ENCODE results near the gene CCS.
"Not testable (repeated sequence)": the region's sequence is repeated elsewhere in the genome, so short reads cannot be mapped to it uniquely, and the experiment has no call there.

The CCS gene

DNA sequence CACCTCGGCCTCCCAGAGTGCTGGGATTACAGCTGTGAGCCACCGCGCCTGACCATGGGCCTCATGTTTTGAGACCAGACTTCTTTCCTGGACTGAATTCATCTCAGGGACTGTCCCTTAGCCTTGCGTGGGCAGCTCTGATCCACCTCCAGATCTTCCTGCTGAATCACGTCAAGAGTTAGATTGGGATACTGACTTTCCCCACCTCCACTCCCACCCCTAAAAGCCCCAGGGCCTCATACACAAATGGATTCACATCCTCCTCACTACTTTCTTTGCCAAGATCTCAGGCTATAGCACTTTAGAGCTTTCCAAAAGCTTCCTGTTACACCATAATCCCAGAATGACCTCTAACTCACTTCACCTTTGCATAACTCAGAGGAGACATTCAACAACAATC, 12.2 kb upstream of the CCS start:
- DNase-seq (ENCODE audit: low read depth, low spot score) = no peak
- H3K9ac ChIP-seq (ENCODE audit: insufficient read length) = no peak overlapping the region
- no peak overlapping the region for H3K27ac ChIP-seq

DNA sequence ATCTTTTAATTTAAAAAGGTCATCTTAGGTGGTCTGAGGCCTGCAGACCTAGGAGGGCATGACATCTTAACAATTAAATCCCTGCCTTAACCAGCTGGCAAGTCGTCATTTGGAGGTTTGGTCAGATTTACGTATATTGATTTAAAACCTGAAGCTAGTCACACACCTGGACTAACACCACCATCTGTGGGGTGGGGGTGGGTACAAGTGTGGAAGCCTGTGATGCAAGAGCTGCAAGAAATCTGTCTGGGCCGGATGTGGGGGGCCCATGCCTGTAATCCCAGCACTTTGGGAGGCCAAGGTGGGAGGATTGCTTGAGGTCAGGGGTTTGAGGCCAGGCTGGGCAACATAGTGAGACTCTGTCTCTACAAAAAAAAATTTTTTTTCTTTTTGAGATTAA, 11.7 kb upstream of the CCS start:
- Histone ChIP-seq H3K9me3 (ENCODE audit: low read depth, low read length) (no peaks in the 10 kb centered on the region), H3K4me3 (no peak overlapping the region), H3K27ac (no peak overlapping the region), H3K36me3 (ENCODE audit: insufficient read depth, low read length) (no peaks in the 10 kb centered on the region), H3K9ac (ENCODE audit: insufficient read length) (no peak overlapping the region)
- DNase-seq (ENCODE audit: low read depth, low spot score) = no peak
- TF ChIP-seq EZH2 (IDR thresholded peaks at IDR 0.05) (no peak), FOXP2 (optimal IDR thresholded peaks at IDR 0.05; ENCODE audit: control extremely low read depth, extremely low read length, insufficient read depth) (no peak), POLR2AphosphoS5 (IDR thresholded peaks at IDR 0.05; ENCODE audit: borderline replicate concordance, low read depth, low read length) (no peak)

More for the DNA sequence above, 12.2 kb upstream of the CCS start:
- no peaks in the 10 kb centered on the region for H3K9me3 ChIP-seq (ENCODE audit: low read depth, low read length)
- no peak overlapping the region for H3K4me3 ChIP-seq
- H3K36me3 ChIP-seq (ENCODE audit: insufficient read depth, low read length) = no peaks in the 10 kb centered on the region
- no peak for TF ChIP-seq POLR2AphosphoS5 (IDR thresholded peaks at IDR 0.05; ENCODE audit: borderline replicate concordance, low read depth, low read length)
- TF ChIP-seq FOXP2 (optimal IDR thresholded peaks at IDR 0.05; ENCODE audit: control extremely low read depth, extremely low read length, insufficient read depth) = no peak
- TF ChIP-seq EZH2 (IDR thresholded peaks at IDR 0.05) = no peak

DNA sequence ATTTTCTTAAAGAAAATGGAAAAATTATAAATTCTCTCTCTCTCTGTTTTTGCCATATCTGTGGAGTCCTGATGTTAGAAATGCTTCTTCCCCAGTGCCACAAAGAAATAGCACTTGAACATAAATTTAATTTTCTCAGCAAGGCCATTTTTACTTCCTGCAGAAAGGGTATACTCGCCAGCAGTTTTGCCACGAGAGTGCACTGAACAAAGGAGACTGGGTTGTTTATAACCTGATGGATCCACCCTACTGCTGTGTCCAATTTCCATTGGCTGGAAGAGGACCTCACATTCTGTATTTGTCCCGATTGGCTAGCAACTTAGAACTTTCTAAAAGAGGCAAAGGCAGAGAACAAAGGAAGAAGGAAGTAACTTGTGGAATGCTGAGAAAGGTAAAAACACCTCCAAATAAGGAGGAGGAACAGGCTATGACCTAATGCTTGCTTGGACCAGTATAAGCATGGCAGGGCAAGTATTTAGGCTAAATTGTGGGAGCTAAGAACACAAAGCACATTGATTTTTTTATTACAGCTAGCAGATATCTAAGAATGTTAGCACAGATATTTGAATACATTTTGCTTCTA, 10.3 kb upstream of the CCS start:
- not testable (repeated sequence) for H3K4me3 ChIP-seq; DNase-seq (ENCODE audit: low read depth, low spot score); H3K27ac ChIP-seq; H3K9me3 ChIP-seq (ENCODE audit: low read depth, low read length); H3K9ac ChIP-seq (ENCODE audit: insufficient read length); H3K36me3 ChIP-seq (ENCODE audit: insufficient read depth, low read length)

DNA sequence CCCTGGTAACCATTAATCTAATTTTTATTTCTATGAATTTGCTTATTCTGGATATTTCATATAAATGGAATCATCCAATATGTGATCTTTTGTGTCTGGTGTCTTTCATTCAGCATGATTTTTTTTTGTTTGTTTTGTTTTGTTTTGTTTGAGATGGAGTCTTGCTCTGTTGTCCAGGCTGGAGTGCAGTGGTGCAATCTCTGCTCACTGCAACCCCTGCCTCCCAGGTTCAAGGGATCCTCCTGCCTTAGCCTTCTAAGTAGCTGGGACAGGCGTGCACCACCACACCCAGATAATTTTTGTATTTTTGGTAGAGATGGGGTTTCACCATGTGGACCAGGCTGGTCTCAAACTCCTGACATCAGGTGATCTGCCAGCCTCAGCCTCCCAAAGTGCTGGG, 7.5 kb upstream of the CCS start:
- H3K9ac ChIP-seq (ENCODE audit: insufficient read length) = not testable (repeated sequence)

DNA sequence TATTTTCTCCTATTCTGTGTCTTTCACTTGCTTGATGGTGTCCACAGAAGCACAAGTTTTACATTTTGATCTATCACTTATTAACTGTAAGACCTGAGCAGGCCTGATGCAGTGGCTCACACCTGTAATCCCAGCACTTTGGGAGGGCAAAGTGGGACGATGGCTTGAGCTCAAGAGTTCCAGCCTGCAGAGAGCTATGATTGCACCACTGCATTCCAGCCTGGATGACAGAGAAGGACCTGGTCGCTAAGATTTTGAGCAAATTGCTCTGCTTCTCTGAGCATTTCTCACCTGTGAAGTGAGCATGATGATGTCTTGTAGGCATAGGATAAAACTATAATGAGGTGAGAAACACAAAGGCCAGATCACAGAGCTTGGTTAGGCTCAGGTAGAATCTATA, 6.8 kb upstream of the CCS start:
- Histone ChIP-seq H3K27ac (no peak overlapping the region), H3K9ac (ENCODE audit: insufficient read length) (no peak overlapping the region), H3K9me3 (ENCODE audit: low read depth, low read length) (no peaks in the 10 kb centered on the region), H3K4me3 (no peak overlapping the region), H3K36me3 (ENCODE audit: insufficient read depth, low read length) (no peaks in the 10 kb centered on the region)
- DNase-seq (ENCODE audit: low read depth, low spot score) = no peak
- TF ChIP-seq POLR2AphosphoS5 (IDR thresholded peaks at IDR 0.05; ENCODE audit: borderline replicate concordance, low read depth, low read length) (no peak), EZH2 (IDR thresholded peaks at IDR 0.05) (no peak), FOXP2 (optimal IDR thresholded peaks at IDR 0.05; ENCODE audit: control extremely low read depth, extremely low read length, insufficient read depth) (no peak)

More for the DNA sequence above, 7.5 kb upstream of the CCS start:
- H3K9me3 ChIP-seq (ENCODE audit: low read depth, low read length); H3K36me3 ChIP-seq (ENCODE audit: insufficient read depth, low read length); DNase-seq (ENCODE audit: low read depth, low spot score); H3K4me3 ChIP-seq; H3K27ac ChIP-seq: not testable (repeated sequence)

DNA sequence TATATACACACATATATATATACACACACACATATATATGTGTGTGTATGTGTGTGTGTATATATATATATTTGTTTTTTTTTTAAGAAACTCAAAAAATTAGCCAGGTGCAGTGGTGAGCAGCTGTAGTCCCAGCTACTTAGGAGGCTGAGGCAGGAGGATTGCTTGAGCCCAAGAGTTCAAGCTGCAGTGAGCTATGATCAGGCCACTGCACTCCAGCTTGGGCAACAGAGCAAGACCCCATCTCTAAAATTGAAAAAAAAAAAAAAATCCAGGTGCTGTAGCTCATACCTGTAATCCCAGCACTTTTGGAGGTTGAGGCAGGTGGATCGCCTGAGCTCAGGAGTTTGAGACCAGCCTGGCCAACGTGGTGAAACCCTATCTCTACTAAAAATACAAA, 3.7 kb upstream of the CCS start:
- H3K9ac ChIP-seq (ENCODE audit: insufficient read length); H3K9me3 ChIP-seq (ENCODE audit: low read depth, low read length); DNase-seq (ENCODE audit: low read depth, low spot score); H3K27ac ChIP-seq; H3K36me3 ChIP-seq (ENCODE audit: insufficient read depth, low read length); H3K4me3 ChIP-seq: not testable (repeated sequence)

DNA sequence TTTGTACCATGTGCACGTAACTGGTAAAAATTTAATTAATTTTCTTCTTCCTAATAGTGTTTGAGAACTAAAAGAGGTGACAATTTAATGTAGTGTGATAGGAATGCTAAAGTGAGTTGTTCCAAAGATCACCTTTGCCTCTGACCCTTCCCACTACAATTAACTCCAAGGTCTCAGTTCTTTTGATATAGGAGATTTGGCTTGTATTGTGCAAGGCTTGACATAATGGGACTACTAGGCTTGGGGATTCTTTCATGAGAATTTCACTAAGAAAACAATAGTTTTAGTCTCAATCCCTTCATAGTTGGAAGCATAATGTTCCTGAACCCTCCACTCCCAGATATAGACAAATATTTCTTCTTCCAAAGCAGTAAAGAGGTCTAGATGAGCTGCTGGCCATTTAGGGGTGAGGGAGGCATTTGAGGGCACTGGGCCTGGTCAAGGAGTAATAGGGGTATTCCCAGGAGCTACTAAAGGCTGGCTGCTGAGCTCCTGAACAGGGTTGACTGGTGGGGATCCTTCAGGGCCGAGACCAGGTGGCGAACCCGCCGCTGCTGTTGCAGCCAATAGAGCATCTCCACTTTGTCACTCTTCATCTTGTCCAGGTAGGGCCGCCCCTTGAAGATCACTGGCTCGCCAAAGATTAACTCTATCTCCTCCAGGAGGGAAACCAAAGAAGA, 2.8 kb upstream of the CCS start:
- H3K9ac ChIP-seq (ENCODE audit: insufficient read length) = no peak overlapping the region
- no peaks in the 10 kb centered on the region for H3K36me3 ChIP-seq (ENCODE audit: insufficient read depth, low read length)
- TF ChIP-seq FOXP2 (optimal IDR thresholded peaks at IDR 0.05; ENCODE audit: control extremely low read depth, extremely low read length, insufficient read depth) = no peak
- no peak overlapping the region for H3K4me3 ChIP-seq
- no peak for DNase-seq (ENCODE audit: low read depth, low spot score)
- H3K9me3 ChIP-seq (ENCODE audit: low read depth, low read length) = no peaks in the 10 kb centered on the region
- no peak overlapping the region for H3K27ac ChIP-seq

DNA sequence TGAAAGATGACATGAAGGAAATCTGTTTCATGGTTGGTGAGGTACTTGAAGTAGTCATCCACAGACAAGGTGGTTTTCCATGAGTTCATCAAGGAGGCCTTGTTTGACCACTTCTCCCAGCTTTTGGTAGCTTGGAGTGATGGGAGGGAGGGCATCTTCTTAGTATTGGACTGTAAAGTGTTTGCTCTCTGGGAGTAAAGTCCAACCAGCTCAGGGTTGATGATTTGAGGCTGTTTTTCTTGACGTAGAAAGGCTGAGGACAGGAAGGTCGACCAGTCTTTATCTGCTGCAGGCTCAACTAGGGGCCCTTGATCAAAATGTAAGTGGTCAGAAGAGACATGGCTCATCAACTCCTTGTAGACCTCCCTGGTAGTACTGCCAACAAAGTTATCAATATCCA, 1.8 kb upstream of the CCS start:
- TF ChIP-seq FOXP2 (optimal IDR thresholded peaks at IDR 0.05; ENCODE audit: control extremely low read depth, extremely low read length, insufficient read depth) (no peak), POLR2AphosphoS5 (IDR thresholded peaks at IDR 0.05; ENCODE audit: borderline replicate concordance, low read depth, low read length) (no peak), EZH2 (IDR thresholded peaks at IDR 0.05) (no peak)
- no peak overlapping the region for H3K4me3 ChIP-seq
- no peak for DNase-seq (ENCODE audit: low read depth, low spot score)
- no peaks in the 10 kb centered on the region for H3K36me3 ChIP-seq (ENCODE audit: insufficient read depth, low read length)
- no peak overlapping the region for H3K9ac ChIP-seq (ENCODE audit: insufficient read length)
- no peak overlapping the region for H3K27ac ChIP-seq
- no peaks in the 10 kb centered on the region for H3K9me3 ChIP-seq (ENCODE audit: low read depth, low read length)

DNA sequence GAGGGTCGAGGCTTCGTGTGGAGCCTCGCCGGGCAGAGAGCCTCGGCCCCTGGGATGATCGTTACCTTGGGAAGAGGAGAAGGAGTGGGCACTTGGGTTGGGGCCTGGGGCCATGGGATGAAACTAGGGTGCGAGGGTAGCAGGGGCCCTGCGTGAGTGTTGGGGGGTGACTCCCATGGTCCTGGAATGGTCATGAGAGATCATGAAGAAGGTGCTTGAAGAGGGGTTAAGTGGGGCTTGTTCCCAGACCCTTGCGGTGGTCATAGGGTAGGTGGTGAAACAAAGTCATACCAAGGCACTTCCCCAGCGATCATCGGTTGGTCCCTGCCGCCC, 284 bp downstream of the CCS start:
- Histone ChIP-seq H3K36me3 (ENCODE audit: insufficient read depth, low read length) (no peaks in the 10 kb centered on the region), H3K27ac (0 out of 2 replicates have a peak overlapping the region, but pooled peaks have one; percentile 8), H3K4me3 (peak overlapping the region; percentile 81), H3K9ac (ENCODE audit: insufficient read length) (peak overlapping the region; percentile 90), H3K9me3 (ENCODE audit: low read depth, low read length) (no peaks in the 10 kb centered on the region)
- no peak for DNase-seq (ENCODE audit: low read depth, low spot score)
- TF ChIP-seq EZH2 (IDR thresholded peaks at IDR 0.05) (no peak), POLR2AphosphoS5 (IDR thresholded peaks at IDR 0.05; ENCODE audit: borderline replicate concordance, low read depth, low read length) (no peak), FOXP2 (optimal IDR thresholded peaks at IDR 0.05; ENCODE audit: control extremely low read depth, extremely low read length, insufficient read depth) (no peak)

Measured in SK-N-MC (cell line).